ENCODE measurements around the gene TLK1.

GRCh38 chr2:171109571-171109970 lies 51.1 kb downstream of the TLK1 start:
- TF ChIP-seq CTCF (IDR thresholded peaks at IDR 0.05) (no peak), POLR2A (IDR thresholded peaks at IDR 0.05) (no peak)

Measured in thyroid gland (tissue), 4 donors.